ENCODE results near the gene STARD3NL.
"Not testable (repeated sequence)": the region's sequence is repeated elsewhere in the genome, so short reads cannot be mapped to it uniquely, and the experiment has no call there.

The STARD3NL gene, protein sequence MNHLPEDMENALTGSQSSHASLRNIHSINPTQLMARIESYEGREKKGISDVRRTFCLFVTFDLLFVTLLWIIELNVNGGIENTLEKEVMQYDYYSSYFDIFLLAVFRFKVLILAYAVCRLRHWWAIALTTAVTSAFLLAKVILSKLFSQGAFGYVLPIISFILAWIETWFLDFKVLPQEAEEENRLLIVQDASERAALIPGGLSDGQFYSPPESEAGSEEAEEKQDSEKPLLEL

DNA sequence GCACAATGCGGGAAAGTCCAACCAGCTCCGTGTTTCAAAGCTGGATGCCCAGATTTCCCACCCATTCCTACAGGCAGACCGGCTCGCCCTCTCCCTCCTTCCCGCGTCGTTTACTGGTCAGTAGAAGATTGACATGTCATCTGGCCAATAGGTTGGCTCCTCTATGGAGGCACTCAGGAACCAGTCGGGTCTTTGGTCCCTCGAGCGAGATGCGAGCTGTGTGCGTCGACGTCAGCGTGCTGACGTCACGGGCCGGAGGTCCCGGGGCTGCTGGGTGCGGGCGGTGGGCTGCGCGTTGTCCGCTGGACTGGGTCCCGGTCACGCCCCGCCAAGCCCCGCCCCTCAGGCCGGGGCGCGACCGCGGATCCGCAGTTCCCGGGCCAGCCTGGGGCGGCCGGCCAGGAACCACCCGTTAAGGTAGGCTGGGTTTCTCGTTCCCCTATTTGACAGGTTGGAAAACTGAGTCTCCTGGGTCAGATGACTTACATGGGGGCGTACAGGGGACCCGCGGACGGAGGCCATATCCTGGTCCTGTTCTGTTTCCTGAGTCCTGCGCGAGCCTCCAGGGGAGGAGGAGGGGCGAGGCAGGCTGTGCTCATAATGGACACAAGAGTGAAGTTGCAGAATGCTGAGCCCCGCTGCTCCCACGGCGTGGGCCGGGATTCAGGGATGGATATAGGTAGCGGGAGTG lies at the start of gene STARD3NL:
Gene STARD3NL, plus strand, starts transcription at position 242 of the 691 bp plus-strand sequence. CDS start 29,260 bp downstream, outside the sequence.
- peak; percentile 97 to 99 for DNase-seq

DNA sequence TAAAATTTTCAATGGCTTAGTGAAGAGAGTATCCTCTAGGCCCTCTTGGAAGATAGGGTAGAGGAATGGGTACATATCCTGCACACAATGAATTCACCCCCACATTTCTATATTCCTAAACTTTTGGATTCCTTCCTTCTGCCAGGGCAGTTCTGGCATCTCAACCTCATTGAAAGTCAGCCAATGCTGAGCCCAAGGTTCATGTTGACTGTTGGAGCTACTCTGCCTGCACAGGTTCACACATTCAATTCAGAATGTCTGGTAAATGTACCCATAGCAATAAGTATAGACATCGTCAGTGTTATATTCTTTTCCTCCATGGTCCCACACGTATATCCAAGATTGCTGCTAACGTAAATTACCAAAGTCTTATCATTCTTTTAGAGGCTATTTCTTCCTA lies 48.9 kb upstream of the STARD3NL start:
- no peak for DNase-seq

DNA sequence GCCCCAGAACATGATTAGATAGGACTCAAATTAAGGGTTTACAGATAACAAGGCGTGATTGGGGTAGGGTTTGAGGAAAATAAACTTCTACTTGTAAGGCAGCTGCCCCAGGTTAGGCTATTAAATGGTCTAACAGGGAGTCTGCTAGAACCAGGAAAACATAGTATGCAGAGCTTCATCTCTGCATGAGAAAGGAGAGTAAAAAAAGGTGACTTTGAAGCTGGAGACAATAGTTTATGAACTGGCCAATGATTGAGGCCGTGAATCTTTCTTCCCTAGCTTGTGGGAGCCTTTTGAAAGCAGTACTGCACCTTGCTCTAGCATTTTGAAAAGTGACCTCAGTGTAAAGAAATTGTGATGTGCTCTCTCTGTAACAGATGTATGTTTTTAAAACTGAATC lies 48.5 kb upstream of the STARD3NL start:
- no peak for DNase-seq

DNA sequence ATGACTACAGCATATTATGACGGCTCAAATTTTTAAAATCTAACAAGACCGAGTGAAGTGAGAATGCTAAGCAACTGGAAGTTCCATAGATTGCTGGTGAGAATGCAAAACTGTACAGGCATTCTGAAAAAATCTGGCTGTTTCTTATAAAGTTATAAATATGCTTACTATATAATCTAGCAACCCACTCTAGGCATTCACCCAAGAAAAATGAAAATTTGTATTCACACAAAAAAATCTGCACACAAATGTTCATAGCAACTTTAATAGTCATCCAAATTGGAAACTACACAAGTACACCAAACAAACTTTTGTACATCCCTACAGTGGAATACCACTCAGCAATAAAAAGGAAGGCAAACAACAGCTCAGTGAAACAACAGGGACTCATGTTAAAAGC lies 39.9 kb upstream of the STARD3NL start:
- no peak for DNase-seq

DNA sequence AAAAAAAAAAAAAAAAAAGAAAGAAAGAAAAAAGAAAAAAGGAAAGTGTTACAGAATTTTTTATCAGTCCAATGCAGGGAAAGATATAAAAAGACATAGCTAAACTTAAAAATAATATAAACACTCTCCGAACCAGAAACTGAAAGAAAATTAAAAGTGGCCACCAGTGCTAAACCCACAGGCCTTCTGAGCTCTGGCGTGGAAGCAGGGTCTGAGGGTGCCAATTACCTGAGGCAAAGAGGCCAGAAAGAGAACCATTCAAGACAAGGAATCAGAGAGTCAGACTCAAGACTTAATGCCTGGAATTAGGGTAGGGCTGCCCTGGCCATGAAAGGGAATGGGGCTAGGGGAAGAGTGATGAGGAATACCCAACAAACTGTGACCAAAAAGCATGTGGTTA lies 36.9 kb upstream of the STARD3NL start:
- DNase-seq = no peak

DNA sequence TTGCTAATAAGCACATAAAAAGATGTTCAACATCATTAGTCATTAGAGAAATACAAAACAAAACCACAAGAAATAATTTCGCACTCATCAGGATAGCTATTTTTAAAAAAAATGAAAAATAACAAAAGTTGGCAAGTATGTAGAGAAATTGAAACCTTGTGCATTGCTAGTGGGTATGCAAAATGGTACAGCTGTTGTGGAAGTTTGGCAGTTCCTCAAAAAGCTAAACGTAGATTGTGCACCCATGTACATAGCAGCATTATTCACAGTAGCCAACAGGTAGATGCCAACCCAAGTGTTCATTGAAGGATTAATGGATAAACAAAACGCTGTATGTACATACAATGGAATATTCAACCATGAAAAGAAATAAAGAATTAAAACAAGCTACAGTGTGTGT lies 35.3 kb upstream of the STARD3NL start:
- DNase-seq = no peak

DNA sequence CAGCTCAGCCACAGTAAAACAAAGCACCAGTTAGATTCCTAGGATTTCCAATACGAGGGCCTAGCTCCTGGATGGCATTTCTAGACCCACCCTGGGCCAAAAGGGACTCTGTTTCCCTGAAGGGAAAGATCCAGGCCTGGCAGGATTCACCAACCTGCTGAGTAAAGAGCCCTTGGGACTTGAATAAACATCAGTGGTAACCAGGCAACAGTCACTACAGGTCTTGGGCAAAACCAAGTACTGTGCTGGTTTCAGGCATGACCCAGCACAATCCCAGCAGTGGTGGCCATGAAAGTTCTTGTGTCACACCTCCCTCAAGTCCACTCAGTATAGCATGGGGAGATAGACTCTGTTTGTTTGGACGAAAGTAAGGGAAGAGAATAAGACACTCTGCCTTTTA lies 31.0 kb upstream of the STARD3NL start:
- DNase-seq = no peak

DNA sequence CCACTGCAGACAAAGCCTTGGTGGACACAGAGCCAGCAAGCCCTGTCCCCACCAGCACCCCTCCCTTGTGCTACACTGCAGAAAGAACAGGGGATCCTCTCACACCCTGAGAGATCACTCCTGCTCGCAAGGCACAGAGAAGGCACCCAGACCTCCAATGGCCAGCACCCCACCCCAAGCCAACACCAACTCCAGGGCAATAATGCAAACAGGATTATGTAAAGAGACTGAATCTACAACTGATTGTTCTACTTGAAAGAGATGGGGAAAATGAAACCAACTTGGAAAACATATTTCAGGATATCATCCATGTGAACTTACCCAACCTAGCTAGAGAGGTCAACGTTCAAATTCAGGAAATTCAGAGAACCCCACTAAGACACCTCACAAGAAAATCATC lies 26.5 kb upstream of the STARD3NL start:
- DNase-seq = no peak

DNA sequence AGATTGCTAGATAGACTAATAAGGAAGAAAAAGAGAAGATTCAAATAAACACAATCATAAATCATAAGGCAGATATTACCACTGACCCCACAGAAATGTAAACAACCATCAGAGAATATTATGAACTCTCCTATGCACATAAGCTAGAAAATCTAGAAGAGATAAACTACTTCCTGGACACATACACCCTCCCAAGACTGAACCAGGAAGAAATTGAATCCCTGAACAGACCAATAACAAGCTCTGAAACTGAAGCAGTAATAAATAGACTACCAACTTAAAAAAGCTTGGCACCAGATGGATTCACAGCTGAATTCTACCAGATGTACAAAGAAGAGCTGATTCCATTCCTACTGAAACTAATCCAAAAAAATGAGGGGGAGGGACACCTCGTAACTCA lies 24.5 kb upstream of the STARD3NL start:
- DNase-seq = no peak

DNA sequence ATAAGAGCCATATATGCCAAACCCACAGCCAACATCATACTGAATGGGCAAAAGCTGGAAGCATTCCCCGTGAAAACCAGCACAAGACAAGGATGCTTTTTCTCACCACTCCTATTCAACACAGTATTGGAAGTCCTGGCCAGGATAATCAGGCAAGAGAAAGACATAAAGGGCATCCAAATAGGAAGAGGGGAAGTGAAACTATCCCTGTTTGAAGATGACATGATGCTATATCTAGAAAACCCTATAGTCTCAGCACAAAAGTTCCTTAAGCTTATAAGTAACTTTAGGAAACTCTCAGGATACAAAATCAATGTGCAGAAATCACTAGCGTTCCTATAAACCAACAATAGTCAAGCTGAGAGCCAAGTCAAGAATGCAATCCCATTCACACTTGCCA lies 23.8 kb upstream of the STARD3NL start:
- DNase-seq = no peak

DNA sequence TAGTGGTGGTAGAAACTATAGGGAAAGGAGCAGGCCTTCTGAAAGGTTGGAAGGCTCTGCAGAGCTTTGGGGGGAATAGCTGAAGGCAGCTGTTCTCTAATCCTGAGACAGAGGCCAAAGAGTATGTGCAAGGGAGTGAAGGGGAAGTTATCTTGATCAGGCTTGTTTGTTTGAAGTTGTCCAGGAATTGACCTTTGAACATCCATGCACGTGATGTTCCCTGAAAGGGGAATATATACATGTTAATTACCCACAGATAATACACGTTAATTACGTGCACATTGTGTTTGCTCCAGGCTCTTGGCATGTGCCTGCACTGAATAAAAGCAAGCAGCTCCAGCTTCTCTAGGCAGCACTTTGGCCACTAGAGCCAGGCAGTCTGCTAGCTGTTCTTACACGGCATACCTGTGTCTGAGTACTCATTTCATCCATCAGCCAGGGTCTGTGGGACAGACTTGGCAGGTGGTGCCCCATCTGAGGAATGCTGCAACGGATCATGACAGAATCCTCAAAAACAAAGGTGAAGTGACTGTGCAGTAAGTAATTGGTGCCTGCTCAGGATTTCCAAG lies 18.0 kb upstream of the STARD3NL start:
- DNase-seq = no peak

DNA sequence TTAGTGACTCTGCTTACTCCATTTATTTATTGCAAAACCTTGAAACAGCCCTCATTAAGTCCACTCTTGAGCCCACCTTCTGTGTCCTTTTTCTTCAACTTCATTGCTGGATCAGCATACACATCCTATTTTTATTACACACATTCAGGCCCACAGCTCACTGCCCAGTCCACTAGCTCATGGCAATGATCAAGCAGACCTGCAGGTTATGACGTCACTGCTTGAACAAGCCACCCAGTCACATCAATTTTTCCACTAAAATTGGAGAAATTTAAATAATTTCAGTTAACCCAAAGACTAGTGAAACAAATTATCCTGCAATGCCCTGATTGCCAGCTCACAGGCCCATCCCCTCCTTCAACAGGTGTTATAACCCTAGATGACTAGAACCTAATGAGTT lies 16.0 kb upstream of the STARD3NL start:
- DNase-seq = no peak

DNA sequence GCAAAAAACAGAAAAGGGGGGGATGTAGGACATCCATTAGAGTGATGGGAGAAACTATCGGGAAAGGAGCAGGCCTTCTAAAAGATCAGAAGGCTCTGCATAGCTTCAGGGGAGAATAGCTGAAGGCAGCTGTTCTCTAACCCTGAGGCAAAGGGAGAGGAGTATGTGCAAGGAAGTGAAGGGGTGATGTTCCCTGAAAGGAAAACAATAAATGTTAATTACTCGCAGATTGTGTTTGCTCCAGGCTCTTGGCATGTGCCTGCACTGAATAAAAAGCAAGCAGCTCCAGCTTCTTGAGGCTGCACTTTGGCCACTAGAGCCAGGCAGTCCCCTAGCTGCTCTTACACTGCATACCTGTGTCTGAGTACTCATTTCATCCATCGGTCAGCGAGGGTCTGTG lies 14.4 kb upstream of the STARD3NL start:
- no peak for DNase-seq

DNA sequence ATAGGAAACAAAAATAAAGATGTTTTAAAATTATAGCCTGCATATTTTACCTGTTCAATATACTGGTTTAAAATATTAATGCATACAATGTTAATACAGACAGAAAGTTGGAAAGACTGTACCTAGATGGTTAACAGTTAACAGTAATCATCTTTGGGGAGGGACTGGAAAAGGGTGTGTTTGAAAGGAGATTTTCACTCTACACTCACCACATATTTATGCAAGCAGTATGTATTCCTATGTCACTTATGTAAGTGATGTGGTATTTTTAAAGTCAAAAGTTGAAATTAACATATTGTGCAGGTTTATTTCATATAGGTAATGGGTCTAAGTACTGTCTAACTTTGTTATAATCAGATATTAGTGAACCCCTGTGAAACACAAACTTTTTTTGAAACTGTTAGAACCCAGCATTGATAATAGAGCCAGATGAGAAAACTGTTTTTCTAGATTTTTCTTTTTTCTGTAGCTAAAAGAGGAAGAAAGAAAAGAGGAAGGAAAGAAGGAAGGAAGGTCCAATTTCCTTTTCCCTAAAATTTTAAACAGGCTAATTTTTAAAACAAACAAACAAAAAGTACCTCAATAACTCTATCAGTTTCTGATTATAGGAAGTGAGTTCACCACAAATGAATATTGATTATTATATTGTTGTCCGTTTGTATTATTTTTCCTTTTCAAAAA lies 9.0 kb upstream of the STARD3NL start:
- DNase-seq = no peak

DNA sequence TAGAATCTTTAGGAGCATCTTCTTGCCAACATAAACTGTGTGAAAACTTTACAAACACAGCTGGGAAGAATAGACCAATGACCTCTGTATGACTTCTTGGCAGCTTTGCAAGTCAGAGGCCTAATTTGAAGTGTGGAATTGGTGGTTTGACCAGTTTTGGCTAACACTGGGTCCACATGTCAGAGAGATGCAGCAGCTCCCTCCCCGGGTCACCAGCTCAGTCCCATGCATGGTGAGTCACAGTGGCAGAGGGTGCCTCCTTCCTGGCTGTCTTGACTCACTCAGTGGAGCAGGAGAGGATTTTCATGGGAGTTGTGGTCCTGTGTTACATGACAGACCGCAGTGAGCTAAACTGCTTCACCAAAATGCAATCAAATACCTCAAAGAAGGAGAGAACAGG lies 8.2 kb upstream of the STARD3NL start:
- no peak for DNase-seq

DNA sequence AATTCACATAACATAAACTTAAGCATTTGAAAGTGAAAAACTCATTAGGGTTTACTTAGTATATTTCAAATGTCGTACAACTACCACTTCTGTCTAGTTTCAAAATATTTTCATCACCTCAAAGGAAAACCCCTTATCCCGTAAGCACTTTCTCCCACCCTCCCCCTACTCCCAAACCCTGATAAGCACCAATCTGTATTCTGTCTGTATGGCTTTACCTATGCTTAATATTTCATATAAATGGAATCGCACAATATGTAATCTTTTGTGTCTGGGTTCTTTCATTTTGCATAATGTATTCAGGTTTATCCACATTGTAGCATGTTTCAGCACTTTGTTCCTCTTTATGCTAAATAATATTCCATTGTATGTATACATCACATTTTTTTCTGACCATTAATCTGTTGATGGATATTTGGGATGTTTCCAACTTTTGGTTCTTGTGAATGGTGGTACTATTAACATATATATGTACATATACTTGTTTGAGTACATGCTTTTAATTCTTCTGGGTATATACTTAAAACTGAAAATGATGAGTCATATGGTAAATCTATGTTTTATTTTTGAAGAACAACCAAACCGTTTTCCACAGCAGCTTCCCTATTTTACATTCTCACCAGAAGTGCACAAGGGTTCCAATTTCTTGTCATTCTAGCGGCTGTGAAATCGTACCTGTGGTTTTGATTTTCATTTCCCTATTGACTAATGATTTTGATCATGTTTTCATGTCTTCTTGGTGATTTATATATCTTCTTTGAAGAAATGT lies 6.2 kb upstream of the STARD3NL start:
- DNase-seq = no peak

DNA sequence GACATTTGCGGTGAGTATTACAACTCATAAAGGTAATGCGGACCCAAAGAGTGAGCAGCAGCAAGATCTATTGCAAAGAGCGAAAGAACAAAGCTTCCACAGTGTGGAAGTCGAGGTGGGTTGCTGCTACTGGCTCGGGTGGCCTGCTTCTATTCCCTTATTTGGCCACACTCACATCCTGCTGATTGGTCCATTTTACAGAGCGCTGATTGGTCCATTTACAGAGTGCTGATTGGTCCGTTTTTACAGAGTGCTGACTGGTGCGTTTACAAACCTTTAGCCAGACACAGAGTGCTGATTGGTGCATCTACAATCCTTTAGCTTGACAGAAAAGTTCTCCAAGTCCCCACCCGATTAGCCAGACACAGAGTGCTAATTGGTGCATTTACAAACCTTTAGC lies 2.5 kb upstream of the STARD3NL start:
- not testable (repeated sequence) for DNase-seq

DNA sequence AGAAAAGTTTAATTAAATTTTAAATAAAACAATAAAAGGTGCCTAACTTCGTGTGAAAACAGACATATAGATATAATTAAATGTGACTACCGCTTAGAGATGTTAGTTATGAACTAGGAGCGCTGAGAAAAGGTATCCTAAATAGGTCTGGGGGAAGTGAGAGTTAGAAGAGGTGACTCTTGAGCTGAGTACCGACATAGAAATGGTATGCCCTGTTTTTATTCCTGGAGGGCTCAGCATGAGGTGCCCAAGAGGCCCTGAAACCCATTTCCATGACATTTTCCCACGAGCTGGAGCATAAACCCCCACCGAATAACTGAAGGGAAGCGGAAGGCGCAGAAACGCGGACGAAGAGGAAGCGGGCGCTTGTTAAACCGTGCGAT lies 433 bp upstream of the STARD3NL start:
- DNase-seq = no peak

DNA sequence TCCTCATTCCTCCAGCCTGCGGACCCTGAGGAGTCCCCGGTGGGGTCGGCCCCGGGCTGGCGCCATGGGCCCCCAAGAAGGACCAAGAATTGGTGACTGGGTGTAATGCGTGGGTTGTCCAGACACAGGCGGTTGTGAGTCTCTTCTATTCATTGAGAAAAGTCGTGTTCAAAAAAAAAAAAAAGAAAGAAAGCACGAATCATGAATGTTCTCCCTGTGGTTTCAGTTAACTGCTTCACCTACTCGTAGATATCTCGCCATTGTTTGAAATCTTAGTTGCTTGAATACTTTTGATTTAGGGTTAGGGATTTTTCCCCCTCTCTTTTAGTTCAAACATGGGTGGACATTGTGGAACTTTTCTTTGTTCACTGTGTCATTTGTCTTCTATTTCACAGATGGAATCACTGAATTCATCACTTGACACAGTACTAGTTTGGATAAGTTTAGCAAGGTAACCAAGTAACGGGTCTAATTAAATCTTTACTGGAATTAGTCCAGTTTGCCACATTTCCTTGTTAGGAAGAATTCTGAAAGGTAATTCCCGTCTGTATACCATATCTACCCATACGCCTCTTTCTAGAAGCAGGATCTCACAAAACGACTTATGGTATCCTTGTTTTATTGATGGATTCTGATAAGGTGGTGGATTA lies 775 bp downstream of the STARD3NL start:
- peak in 1 of 2 experiments; percentile 39 for DNase-seq

DNA sequence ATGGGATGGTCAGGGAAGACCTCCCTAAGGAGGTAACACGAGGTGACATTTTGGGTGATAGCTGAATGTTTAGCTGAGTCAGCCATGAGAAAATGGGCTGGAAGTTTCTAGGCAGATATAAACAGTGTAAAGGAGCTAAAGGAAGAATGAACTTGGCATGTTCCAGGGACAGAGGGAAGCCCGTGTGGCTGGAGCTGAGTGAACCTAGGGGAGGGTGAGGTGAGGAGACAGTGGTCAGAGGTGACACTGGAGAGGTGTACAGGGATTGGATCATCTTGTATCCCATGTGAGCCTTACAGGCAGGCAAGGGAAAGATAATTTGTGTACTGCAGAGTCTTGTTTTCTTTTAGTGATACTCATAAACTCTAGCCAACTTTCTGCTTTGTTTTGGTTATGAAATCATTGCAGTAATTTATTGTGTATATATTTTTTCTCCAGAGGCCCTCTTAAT lies 1.8 kb downstream of the STARD3NL start:
- no peak for DNase-seq

DNA sequence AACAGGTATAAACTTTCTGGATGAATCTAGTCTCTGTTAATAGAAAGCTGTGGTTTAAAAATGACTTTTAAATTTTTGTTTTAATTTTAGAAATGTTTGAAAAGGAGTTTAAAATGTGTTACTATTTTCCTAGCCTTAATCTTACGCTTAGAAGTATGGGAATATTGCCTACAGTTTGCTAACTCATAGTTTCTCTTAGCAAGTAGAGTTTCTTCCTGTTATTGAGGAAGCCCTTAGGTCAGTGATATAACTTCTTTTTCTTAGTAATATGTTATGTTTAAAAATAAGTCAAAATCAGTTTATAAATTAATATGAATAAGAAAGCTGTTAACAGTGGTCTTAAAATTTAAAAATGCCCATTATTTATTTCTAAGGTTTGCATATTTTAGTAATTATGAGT lies 3.1 kb downstream of the STARD3NL start:
- no peak for DNase-seq

DNA sequence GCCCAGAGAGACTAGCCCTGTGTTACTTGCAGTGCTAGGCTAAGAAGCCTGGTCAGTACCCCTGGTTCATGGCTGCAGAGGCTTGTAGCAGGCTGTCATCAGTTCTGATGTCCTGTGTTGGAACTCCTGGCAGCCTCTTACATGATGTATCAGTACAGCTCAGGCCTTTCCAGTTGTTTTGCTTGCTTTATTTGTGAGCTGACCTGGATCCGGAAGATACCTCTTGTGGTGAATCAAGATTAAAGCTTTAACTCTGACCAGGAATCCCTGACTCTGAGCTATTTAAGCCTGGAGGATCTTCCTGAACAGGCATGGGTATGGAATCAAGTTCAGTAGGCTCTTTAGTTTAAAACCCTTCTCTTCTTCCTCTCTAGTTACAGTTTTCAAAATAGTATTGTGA lies 4.4 kb downstream of the STARD3NL start:
- DNase-seq = no peak

All from SW 1271 (cell line).